ENCODE results near the gene ARHGEF7.

DNA sequence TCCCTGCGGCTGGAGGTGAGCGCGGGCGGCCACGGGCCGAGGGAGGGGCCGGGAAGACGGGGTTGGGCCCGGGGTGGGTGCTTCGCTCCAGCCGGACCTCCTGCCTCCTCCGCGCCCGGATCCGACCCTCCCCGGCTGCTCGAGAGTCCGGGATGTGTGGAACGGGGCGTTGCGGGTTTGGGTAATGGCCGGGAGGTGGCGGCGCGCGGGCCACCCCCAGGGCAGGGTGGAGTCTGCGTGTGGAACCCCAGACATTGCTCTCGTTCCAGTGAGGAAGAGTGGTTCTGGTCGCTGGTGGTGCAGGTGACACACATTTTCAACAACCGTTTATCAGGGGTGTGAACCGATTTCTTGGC is 38.8 kb downstream of the ARHGEF7 start:
- TF ChIP-seq GATA2 (IDR thresholded peaks at IDR 0.05; ENCODE audit: low read depth, low read length) = no peak; the same call in 1 of the 2 replicates
- TF ChIP-seq GATA3 (IDR thresholded peaks at IDR 0.05; ENCODE audit: low read depth, low read length) = no peak

Data from SH-SY5Y (cell line).